GM19035 (cell line): ENCODE data around the gene GRAMD2A.
"Not testable (repeated sequence)": the region's sequence is repeated elsewhere in the genome, so short reads cannot be mapped to it uniquely, and the experiment has no call there.

Experiments used
- ATAC-seq: cut with Tn5 transposase; IDR thresholded peaks from one replicate; pipeline ENCODE4 v1.9.1; 2021; ENCODE audit not compliant: unreplicated experiment

GRAMD2A gene

GRCh38 chr15:72189250-72189902 lies 8.2 kb downstream of the GRAMD2A start:
- no peak for ATAC-seq

DNA sequence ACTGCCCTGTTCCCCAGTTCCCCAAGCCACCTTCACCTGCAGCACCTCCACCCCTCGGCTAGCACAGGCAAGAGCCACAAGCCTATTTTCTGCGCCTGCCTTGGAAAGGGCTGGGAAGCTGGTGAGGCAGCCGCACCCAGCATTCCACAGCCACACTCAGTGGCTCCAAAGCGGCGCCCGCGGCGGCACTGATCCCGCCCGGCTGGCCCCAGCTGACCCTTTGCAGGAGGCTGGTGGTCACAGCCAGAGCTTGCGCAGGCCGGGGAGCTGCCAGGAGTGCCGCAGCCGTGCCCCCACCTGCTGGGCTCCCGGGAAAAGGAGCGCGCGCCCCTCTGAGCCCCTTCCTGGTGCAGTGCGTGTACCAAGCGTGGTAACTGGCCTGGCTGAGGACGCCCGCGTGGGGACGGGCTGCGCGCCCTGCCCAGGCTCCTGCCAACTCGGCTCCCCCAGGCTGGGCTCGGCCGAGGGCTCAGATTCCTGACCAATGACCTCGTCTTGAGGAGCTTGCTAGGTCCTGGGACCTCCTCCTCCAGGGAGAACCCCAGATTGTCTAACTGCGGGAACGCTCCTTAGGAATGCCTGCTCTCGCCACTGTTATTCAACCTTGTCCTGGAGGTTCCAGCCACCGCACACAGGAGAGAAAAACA lies 13.3 kb downstream of the GRAMD2A start:
- no peak for ATAC-seq

DNA sequence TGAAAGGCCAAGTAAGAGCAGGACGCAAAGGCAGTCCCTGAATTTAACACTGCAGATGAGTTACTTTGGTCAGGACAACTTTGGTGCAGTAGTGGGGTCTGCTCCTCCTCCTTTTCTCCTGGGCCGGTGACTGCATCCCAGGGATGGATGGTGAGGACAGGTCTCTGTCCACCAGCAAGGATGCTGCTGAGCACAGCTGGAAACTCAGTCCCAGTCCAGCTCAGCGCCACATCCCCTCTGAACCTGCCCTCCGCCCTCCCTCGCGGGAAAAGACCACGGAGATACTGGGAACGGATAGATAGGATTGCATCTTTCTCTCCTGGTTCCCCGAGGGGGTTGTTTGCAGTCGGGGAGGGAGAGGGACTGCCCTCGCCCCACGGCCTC lies 13.8 kb downstream of the GRAMD2A start:
- ATAC-seq = no peak

DNA sequence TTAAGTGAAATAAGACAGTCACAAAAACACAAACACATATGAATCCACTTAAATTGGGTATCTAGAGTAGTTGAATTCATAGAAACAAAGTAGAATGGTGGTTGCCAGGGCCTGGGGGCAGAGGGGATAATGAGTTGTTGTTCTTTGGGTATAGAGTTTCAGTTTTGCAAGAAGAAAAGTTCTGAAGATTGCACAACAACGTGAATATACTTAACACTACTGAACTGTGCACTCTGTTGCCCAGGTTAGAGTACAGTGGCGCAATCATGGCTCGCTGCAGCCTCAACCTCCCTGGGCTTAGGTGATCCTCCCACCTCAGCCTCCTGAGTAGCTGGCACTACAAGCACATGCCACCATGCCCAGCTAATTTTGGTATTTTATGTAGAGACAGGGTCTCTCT lies 14.9 kb downstream of the GRAMD2A start:
- ATAC-seq = no peak

DNA sequence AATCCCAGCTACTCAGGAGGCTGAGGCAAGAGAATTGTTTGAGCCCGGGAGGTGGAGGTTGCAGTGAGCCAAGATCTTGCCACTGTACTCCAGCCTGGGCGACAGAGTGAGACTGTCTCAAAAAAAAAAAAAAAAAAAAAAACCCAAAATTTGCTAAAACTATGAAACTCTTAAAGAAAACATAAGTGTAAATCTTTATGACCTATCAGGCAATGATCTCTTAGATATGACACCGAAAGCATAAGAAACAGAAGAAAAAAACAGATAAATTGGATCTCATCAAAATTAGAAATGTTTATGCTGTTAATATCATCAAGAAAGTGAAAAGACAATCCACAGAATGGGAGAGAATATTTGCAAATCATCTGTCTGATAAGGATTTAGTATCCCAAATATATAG lies 15.3 kb downstream of the GRAMD2A start:
- no peak for ATAC-seq

DNA sequence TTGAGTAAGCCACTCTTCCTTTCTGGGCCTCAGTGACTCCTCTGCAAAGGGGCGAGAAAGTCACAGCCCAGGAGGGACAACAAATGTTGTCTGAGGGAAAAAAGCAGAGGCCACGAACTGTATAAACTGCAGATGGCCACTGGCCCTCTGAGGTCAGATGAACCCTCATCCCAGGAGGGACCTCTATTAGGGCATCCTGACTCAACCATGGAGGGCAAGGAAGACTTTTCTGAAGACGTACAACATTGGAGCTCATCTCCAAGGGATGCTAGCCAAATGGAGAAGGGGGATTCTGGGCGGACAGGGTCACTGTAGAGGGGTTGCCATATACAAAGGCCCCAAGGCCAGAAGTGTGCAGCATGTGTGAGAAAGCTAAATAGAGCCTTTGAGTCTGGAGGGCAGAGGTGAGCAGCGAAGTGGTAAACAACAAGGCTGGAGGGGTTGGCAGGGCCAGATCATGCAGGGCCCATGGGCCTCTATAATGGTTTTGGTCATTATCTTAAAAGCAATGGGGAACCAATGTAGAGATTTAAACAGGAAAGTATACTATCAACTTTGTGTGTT lies 16.7 kb downstream of the GRAMD2A start:
- ATAC-seq = no peak

- no peak for ATAC-seq
Measured at GRCh38 chr15:72179950-72180581, 17.5 kb downstream of the GRAMD2A start.

DNA sequence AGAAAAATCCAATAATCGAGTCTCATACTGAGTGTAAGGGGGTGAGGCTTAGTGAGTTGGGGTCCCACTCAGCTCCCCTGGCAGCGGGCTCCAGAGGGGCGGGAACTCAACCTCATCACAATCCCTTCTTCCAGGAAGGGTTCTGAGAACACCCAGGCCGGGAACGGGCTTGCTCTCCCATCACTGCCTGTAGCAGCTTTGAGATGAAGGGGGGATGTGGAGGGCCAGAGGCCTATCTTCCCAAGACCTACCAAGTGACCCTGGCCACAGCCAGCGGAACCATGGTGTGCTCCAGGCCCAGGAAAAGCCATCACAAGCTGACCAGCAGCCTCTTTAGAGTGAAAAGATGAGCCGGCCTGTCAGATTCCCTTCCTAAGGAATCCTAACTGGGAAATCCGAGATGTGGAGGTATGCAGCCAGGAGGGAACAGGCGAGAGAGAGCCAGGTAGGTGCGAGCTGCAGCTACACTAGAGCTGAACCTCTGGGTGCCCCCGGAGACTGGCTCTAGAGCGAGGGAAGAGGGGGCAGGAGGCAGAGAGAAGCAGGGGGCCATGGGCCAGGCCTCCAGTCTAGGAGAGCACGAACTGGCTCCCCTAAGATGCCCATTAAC lies 18.5 kb downstream of the GRAMD2A start:
- ATAC-seq = no peak

GRCh38 chr15:72176743-72177142 lies 20.8 kb downstream of the GRAMD2A start:
- no peak for ATAC-seq

- no peak for ATAC-seq
Measured at GRCh38 chr15:72176159-72176558, 21.4 kb downstream of the GRAMD2A start.

DNA sequence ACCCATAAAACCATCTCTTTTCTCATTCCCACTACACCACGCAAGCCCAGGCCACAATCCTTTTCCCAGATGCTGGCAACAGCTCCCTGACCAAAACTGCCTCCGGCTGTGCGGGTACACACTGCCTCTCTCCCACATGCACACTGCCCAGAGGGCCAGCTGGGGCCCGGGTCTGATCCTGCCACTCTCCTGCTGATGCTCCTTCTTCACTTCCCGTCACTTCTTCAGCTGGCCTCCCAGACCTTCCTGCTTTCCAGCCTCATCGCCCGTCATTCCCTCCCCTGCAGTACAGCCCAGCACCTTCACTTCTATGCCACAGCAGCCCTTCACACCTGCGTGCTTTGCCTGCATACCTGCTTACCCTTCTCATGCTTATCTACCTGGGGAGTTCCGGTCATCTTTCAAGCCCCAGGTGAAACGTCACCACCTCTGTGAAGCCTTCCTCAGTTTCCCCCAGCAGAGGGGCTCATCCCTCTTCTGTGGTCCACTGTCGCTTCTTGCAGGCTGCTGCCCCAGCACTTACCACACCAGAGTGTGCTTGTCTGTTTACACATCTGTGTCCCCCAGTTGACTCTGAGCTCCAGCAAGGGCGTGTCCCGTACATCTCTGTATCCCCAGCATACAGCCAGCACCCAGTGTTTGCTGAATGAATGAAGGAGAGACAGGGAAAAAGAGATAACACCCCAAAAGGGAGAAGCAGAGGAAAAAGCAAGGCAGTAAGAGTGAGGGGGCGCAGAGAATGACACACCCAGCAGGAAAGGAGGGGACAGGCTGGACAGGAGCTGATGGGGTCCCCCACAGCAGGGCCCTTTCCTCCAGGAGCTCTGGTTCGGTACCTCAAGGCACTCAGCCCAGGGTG lies 22.2 kb downstream of the GRAMD2A start:
- ATAC-seq = no peak

GRCh38 chr15:72174551-72175165 lies 22.9 kb downstream of the GRAMD2A start:
- ATAC-seq = no peak

DNA sequence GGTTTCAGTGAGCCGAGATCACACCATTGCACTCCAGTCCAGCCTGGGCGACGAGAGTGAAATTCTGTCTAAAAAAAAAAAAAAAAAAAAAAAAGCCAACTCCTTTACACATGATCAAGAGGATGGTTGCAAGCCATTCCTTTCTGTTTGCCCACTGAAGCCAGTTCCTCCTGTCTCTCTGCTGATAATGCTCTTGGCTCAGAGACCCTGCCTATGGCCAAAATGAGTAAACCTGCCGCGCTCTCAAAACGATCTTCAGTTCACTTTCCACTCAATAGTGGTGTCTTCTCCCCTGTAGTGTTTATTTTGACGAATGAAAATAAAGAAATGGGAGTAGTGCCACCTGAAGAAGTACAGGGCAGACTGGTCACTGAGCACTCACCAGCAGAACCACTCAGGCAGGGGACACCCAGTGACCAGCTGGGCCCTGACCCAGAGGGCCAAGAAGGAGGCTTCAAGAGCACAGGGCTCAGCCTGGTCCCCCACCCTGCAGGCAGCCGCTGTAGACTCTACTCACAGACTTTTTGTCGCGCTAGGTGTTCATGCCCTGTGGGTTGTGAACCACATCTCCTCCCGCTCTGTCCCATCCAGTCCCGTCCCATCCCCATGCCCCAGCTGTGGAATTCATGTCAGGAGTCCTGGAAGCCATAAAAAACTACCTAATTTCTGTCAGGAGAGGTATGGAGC lies 23.6 kb downstream of the GRAMD2A start:
- ATAC-seq = no peak

- no peak for ATAC-seq
Measured at GRCh38 chr15:72173401-72173800, 24.2 kb downstream of the GRAMD2A start.

DNA sequence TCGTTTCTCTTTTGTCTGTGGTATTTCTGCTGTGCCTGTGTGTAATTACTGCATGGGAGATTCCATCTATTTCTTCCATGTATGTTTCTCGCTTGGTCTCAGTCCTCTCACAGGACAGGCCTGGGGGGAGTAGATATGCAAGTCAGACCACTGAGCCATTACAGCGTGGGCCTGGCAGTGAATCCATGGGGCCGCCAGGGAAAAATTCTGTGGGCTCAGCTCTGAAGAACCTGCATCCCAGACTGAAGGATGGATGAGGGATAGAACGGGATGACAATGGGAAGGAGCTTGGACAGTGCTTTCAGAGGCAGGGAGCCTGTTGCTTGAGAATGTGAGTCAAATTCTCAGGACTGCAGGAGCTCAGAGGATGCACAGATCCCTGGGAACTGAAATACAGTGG lies 24.8 kb downstream of the GRAMD2A start:
- ATAC-seq = no peak

DNA sequence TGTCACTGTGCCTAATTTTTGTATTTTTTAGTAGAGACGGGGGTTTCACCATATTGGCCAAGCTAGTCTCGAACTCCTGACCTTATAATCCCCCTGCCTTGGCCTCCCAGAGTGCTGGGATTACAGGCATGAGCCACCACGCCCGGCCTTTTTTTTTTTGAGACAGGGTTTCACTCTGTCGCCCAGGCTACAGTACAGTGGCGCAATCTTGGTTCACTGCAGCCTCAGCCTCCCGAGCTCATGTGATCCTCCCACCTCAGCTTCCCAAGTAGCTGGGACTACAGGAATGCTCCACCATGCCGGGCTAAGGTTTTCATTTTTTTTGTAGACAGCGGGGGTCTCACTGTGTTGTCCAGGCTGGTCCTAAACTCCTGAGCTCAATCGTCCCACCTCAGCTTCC lies 25.6 kb downstream of the GRAMD2A start:
- ATAC-seq = not testable (repeated sequence)

GRCh38 chr15:72170691-72171090 lies 26.9 kb downstream of the GRAMD2A start:
- no peak for ATAC-seq

GRCh38 chr15:72169921-72170611 lies 27.5 kb downstream of the GRAMD2A start:
- no peak for ATAC-seq

DNA sequence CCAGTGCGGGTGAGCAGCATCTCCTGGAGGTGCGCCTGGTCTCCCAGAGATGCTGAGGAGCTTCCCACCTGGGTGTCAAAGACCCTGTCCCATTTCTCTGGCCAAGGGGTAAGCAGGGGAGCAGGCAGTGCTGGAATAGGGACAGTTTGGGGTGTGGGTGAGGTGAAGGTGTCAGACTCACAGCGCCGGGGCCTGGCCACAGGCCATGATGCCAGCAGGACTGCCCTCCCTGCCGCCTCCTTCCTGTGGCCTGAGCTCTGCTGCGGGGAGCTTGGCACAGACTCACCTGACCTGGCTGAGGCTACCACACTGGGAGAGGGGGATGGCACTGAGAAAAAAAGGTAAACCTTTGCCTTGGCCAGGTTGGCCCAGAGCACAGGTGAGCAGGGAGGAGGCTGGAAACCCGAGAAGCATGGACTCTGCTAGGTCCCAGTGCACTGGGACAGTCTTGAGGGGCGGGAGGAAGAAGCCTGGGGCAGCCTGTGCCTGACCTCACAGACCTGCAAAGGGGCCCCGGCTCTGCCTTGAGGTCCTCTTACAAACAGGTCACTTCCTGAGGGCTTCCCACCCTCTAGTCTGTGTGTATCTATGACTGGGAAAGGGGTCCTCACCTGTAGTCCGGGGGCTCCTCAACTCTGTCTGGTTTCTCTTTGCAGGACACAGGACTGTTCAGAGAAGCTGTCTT lies 28.2 kb downstream of the GRAMD2A start:
- ATAC-seq = no peak
